Amygdala (tissue), 56 donors: Measurements from ENCODE around the gene RER1.
A peak's percentile ranks its signal among the peaks of the same experiment; 100 is the strongest.
"Not testable (repeated sequence)": the region's sequence is repeated elsewhere in the genome, so short reads cannot be mapped to it uniquely, and the experiment has no call there.

Experiments
- DNase-seq, 56 donors: peaks; one replicate each; lab custom pipeline; 2025; lab: John Stamatoyannopoulos, UW

RER1 gene

GRCh38 chr1:2440346-2440745 is 48.7 kb downstream of the RER1 start:
- DNase-seq = not testable (repeated sequence)

GRCh38 chr1:2441746-2442145 is 50.1 kb downstream of the RER1 start:
- DNase-seq = peak in 19 of 56 donors; percentile 12 to 64 (median 41)

- no peak for DNase-seq
These were observed 51.0 kb downstream of the RER1 start for GRCh38 chr1:2442661-2443060.

- peak in 32 of 56 donors; percentile 15 to 79 (median 48) for DNase-seq
These were observed 51.9 kb downstream of the RER1 start for GRCh38 chr1:2443277-2444137.

GRCh38 chr1:2444138-2444591 is 52.5 kb downstream of the RER1 start:
- DNase-seq = no peak

- peak in 1 of 56 donors; percentile 42 for DNase-seq
These were observed 53.7 kb downstream of the RER1 start for GRCh38 chr1:2445162-2445822.

GRCh38 chr1:2445823-2446215 is 54.2 kb downstream of the RER1 start:
- DNase-seq = peak in 6 of 56 donors; percentile 30 to 54 (median 43)

- peak in 51 of 56 donors; percentile 13 to 85 (median 61) for DNase-seq
These were observed 54.8 kb downstream of the RER1 start for GRCh38 chr1:2446394-2446793.

GRCh38 chr1:2446861-2447260 is 55.2 kb downstream of the RER1 start:
- DNase-seq = peak in 1 of 56 donors; percentile 49

- peak in 1 of 56 donors; percentile 30 for DNase-seq
These were observed 55.8 kb downstream of the RER1 start for GRCh38 chr1:2447276-2448097.

- DNase-seq = no peak
These were observed 56.4 kb downstream of the RER1 start for GRCh38 chr1:2448098-2448445.

- peak in 25 of 56 donors; percentile 16 to 75 (median 36) for DNase-seq
These were observed 58.2 kb downstream of the RER1 start for GRCh38 chr1:2449636-2450454.

- DNase-seq = peak in 1 of 56 donors; percentile 8
These were observed 60.1 kb downstream of the RER1 start for GRCh38 chr1:2451741-2452140.

- DNase-seq = peak in 47 of 56 donors; percentile 18 to 88 (median 65)
These were observed 60.7 kb downstream of the RER1 start for GRCh38 chr1:2452201-2452931.

- peak in 2 of 56 donors; percentile 39 to 58 for DNase-seq
These were observed 61.3 kb downstream of the RER1 start for GRCh38 chr1:2452932-2453315.

- no peak for DNase-seq
These were observed 62.6 kb downstream of the RER1 start for GRCh38 chr1:2454227-2454626.
